GM12878 (cell line): ENCODE results near the gene PRKACG. TPM values are rescaled to one million over a fixed set of nuclear protein-coding genes. Genes with fewer than 3 reads are reported as not detected.

Source experiments
- ATAC-seq: fragments of 200-7000 bp; cut with Tn5 transposase; 3 replicates; pipeline ENCODE4 v1.9.1; 2020; ENCODE audit warnings: mild to moderate bottlenecking, moderate library complexity
- BruUV-seq: library from RNA; stranded (reverse); fragments of 400-500 nt; replicated peaks from 2 replicates; lab custom pipeline; 2021; lab: Mats Ljungman, UMichigan
- CTCF ChIA-PET: fragments of 300-600 bp; sonication (Branson Sonifier 250); formaldehyde crosslinking; extraction: SDS; loops from one replicate; lab custom pipeline; 2021; ENCODE audit warnings: inconsistent platforms; lab: Yijun Ruan, JAX
- POLR2A ChIA-PET: fragments of 350-600 bp; formaldehyde crosslinking; extraction: SDS; loops from one replicate; lab custom pipeline; 2021; ENCODE audit warnings: inconsistent platforms; lab: Charles Lee
- RAD21 ChIA-PET: fragments of 300-600 bp; sonication (Branson Sonifier 250); formaldehyde crosslinking; loops from one replicate; lab custom pipeline; 2023; ENCODE audit warnings: antibody characterized with exemption; ENCODE audit not compliant: unreplicated experiment; lab: Charles Lee
- SMC1A ChIA-PET: fragments of 300-600 bp; sonication (Branson Sonifier 250); formaldehyde crosslinking; loops from one replicate; lab custom pipeline; 2023; ENCODE audit not compliant: unreplicated experiment, uncharacterized antibody; lab: Charles Lee
- DNase-seq: peaks from one replicate; pipeline ENCODE4 v3.0.0-alpha.2; 2011; ENCODE audit warnings: low read depth, low spot score
- FAIRE-seq: peaks from 3 replicates; lab custom pipeline; 2011; peaks lifted over from hg19 to GRCh38; lab: Jason Lieb, UNC
- H2AFZ ChIP-seq: 2 replicates; pipeline ENCODE4 v1.6.0; 2011; ENCODE audit warnings: low read depth, low read length, control low read depth; ENCODE audit not compliant: control insufficient read depth
- H3K27ac ChIP-seq: 2 replicates; pipeline ENCODE4 v1.5.1; 2011; ENCODE audit warnings: control low read depth; ENCODE audit not compliant: control insufficient read depth, insufficient read depth
- H3K27me3 ChIP-seq, 2 experiments: replicated peaks in 1 of 2; 2 replicates each; pipeline versions ENCODE4 v1.6.0 to v1.6.1; 2011; ENCODE audit warnings: low read length in 1 of 2; ENCODE audit not compliant: control insufficient read depth in 2 of 2, insufficient read depth in 2 of 2
- H3K36me3 ChIP-seq, 2 experiments: 2 replicates each; pipeline ENCODE4 v1.5.1; 2011; ENCODE audit warnings: low read length in 1 of 2; ENCODE audit not compliant: control insufficient read depth in 2 of 2, insufficient read depth in 2 of 2
- H3K4me1 ChIP-seq: 2 replicates; pipeline ENCODE4 v1.6.1; 2011; ENCODE audit warnings: mild to moderate bottlenecking, low read length, moderate library complexity, mixed read lengths; ENCODE audit not compliant: control insufficient read depth, insufficient read depth
- H3K4me2 ChIP-seq: 2 replicates; pipeline ENCODE4 v1.6.0; 2011; ENCODE audit warnings: control low read depth; ENCODE audit not compliant: control insufficient read depth, insufficient read depth
- H3K4me3 ChIP-seq: fragments of 200-600 bp; sonication (generic); 2 replicates; pipeline ENCODE4 v1.5.1; 2016
- H3K79me2 ChIP-seq: 2 replicates; pipeline ENCODE4 v1.6.0; 2011; ENCODE audit warnings: low read length; ENCODE audit not compliant: control insufficient read depth, insufficient read depth
- H3K9ac ChIP-seq: 2 replicates; pipeline ENCODE4 v1.8.0; 2011; ENCODE audit warnings: low read length, control low read depth, mixed read lengths; ENCODE audit not compliant: control insufficient read depth, insufficient read depth
- H3K9me3 ChIP-seq: replicated peaks from 3 replicates; pipeline ENCODE4 v1.5.1; 2011; ENCODE audit warnings: mild to moderate bottlenecking, low read length; ENCODE audit not compliant: control insufficient read depth, insufficient read depth
- H4K20me1 ChIP-seq: 2 replicates; pipeline ENCODE4 v1.6.0; 2011; ENCODE audit not compliant: control insufficient read depth, insufficient read depth
- ATF7 ChIP-seq: fragments of 450-650 bp; IDR thresholded peaks from 2 replicates; pipeline ENCODE4 v1.6.1; 2016; ENCODE audit warnings: low read depth, mild to moderate bottlenecking
- CEBPB ChIP-seq, 2 experiments: fragments of 150-350 bp in 1 of 2; IDR thresholded peaks; 2 replicates each; pipeline ENCODE4 v1.6.1; 2012 to 2014; ENCODE audit warnings: low read depth in 2 of 2, low read length in 2 of 2, borderline replicate concordance in 1 of 2, inconsistent platforms in 1 of 2
- CREB1 ChIP-seq: IDR thresholded peaks from 2 replicates; pipeline ENCODE4 v1.6.1; 2012; ENCODE audit warnings: low read depth, mild to moderate bottlenecking, inconsistent platforms
- ETV6 ChIP-seq, 2 experiments: fragments of 450-650 bp in 1 of 2; IDR thresholded peaks in 1 of 2; conservative IDR thresholded peaks in 1 of 2; 2 replicates each; pipeline ENCODE4 v1.6.1; 2014; ENCODE audit warnings: antibody characterized with exemption in 1 of 2, borderline replicate concordance in 1 of 2, low read depth in 1 of 2, mild to moderate bottlenecking in 1 of 2, moderate library complexity in 1 of 2
- EZH2 ChIP-seq: IDR thresholded peaks from 2 replicates; pipeline ENCODE4 v1.6.1; 2012; ENCODE audit warnings: low read depth, mild to moderate bottlenecking, control low read depth, inconsistent platforms, low read length, borderline replicate concordance; ENCODE audit not compliant: control insufficient read depth
- MYC ChIP-seq: IDR thresholded peaks from 2 replicates; pipeline ENCODE4 v1.6.1; 2011; ENCODE audit warnings: mild to moderate bottlenecking, low read length, moderate library complexity, inconsistent platforms; ENCODE audit not compliant: insufficient read depth, insufficient replicate concordance, insufficient read length, severe bottlenecking
- NR2C1 ChIP-seq: fragments of 450-650 bp; IDR thresholded peaks from 2 replicates; pipeline ENCODE4 v1.6.1; 2017; ENCODE audit warnings: antibody characterized with exemption, mild to moderate bottlenecking, moderate library complexity
- NR2C2 ChIP-seq: IDR thresholded peaks from 2 replicates; pipeline ENCODE4 v1.6.1; 2011; ENCODE audit warnings: borderline replicate concordance, low read depth; ENCODE audit not compliant: control insufficient read depth, insufficient read length
- PAX8 ChIP-seq: fragments of 450-650 bp; IDR thresholded peaks from 2 replicates; pipeline ENCODE4 v1.6.1; 2017; ENCODE audit warnings: mild to moderate bottlenecking, moderate library complexity
- RBBP5 ChIP-seq: fragments of 200-600 bp; sonication (generic); conservative IDR thresholded peaks from 2 replicates; pipeline ENCODE4 v1.6.1; 2016
- RELA ChIP-seq: fragments of 450-650 bp; IDR thresholded peaks from 2 replicates; pipeline ENCODE4 v1.8.0; 2014; ENCODE audit warnings: borderline replicate concordance; ENCODE audit not compliant: partially characterized antibody
- SIN3A ChIP-seq: IDR thresholded peaks from 2 replicates; pipeline ENCODE4 v1.6.1; 2012; ENCODE audit warnings: low read depth, low read length, improper control_type of control experiment
- SP1 ChIP-seq: IDR thresholded peaks from one replicate; pipeline ENCODE4 v1.6.1; 2011; ENCODE audit warnings: low read depth, low read length
- STAT1 ChIP-seq: fragments of 450-650 bp; conservative IDR thresholded peaks from 2 replicates; pipeline ENCODE4 v1.6.1; 2014; ENCODE audit warnings: antibody characterized with exemption, mild to moderate bottlenecking
- TAF1 ChIP-seq: IDR thresholded peaks from 2 replicates; pipeline ENCODE4 v1.6.1; 2011; ENCODE audit warnings: mild to moderate bottlenecking, low read depth, low read length, borderline replicate concordance
- YY1 ChIP-seq: IDR thresholded peaks from 2 replicates; pipeline ENCODE4 v1.6.1; 2011; ENCODE audit warnings: low read depth, mild to moderate bottlenecking, low read length
- WGBS: methylation state at CpG from one replicate; pipeline ENCODE4 v1.1.6; 2016; ENCODE audit warnings: low lambda C conversion rate; ENCODE audit not compliant: insufficient replicate concordance, insufficient coverage; ENCODE audit errors: missing lambda C conversion rate; 5-methylcytosine and 5-hydroxymethylcytosine counted together
- in situ Hi-C: fragments of 300-500 bp; cut with MboI; formaldehyde crosslinking; loops from 9 replicates; pipeline ENCODE4 v1.14.3; 2018; ENCODE audit warnings: mixed read lengths
- intact Hi-C: fragments of 100-400 bp; cut with micrococcal nuclease; formaldehyde crosslinking; loops from one replicate; pipeline ENCODE4 v1.14.2; 2022; ENCODE audit not compliant: unreplicated experiment
- polyA plus RNA-seq, 11 experiments: library from polyadenylated mRNA; depleted of rRNA in 4 of 11; unstranded in 6 of 11; stranded (reverse) in 5 of 11; fragments of >200 nt; fragmentation: Nextera tagmentation in 4 of 11; fragmentation: Illumina TruSeq in 1 of 11; extraction: Ambion mirVana in 4 of 11; extraction: Trizol in 1 of 11; gene quantifications; 1 replicate in 1 of 11; 2 replicates in 10 of 11; pipeline versions ENCODE4 v1.2.1 to v1.2.3, GENCODE V29; 2011 to 2016; ENCODE audit warnings: inconsistent platforms in 2 of 11, missing spikeins in 2 of 11, low read depth in 1 of 11
- total RNA-seq, 4 experiments: library from RNA; depleted of rRNA in 3 of 4; stranded (reverse); fragments of >200 nt in 3 of 4; fragmentation: Illumina TruSeq in 1 of 4; extraction: Trizol in 1 of 4; gene quantifications; 2 replicates each; pipeline versions ENCODE4 v1.2.1 to v1.2.3, GENCODE V29; 2013 to 2021
- TF ChIP-seq, protein P1 (sequence below): fragments of 450-650 bp; conservative IDR thresholded peaks from 2 replicates; pipeline ENCODE4 v1.6.1; 2017; ENCODE audit warnings: mild to moderate bottlenecking, moderate library complexity
- TF ChIP-seq, protein P2 (sequence below): IDR thresholded peaks from 2 replicates; pipeline ENCODE4 v1.6.1; 2011; ENCODE audit warnings: borderline replicate concordance, low read depth, mild to moderate bottlenecking, moderate library complexity, low read length; ENCODE audit not compliant: insufficient read depth, poor library complexity, severe bottlenecking

PRKACG gene
- total and polyA plus RNA-seq, 10 of the 15 experiments (the other 5 are each of a cell fraction or from before 2014, with no cell fraction given): not detected

DNA sequence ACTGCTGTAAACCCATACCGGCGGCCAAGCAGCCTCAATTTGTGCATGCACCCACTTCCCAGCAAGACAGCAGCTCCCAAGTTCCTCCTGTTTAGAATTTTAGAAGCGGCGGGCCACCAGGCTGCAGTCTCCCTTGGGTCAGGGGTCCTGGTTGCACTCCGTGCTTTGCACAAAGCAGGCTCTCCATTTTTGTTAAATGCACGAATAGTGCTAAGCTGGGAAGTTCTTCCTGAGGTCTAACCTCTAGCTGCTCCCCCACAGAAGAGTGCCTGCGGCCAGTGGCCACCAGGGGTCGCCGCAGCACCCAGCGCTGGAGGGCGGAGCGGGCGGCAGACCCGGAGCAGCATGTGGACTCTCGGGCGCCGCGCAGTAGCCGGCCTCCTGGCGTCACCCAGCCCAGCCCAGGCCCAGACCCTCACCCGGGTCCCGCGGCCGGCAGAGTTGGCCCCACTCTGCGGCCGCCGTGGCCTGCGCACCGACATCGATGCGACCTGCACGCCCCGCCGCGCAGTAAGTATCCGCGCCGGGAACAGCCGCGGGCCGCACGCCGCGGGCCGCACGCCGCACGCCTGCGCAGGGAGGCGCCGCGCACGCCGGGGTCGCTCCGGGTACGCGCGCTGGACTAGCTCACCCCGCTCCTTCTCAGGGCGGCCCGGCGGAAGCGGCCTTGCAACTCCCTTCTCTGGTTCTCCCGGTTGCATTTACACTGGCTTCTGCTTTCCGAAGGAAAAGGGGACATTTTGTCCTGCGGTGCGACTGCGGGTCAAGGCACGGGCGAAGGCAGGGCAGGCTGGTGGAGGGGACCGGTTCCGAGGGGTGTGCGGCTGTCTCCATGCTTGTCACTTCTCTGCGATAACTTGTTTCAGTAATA is 21.8 kb upstream of the PRKACG start, which contains the start of gene FXN:
TSS of gene FXN (plus strand) at position 315 of the 871 bp plus-strand sequence. CDS start at position 346, 31 bp downstream.
- Histone ChIP-seq H3K4me1 (peaks cover 6% of the 10 kb centered on the region), H3K36me3 (no peaks in the 10 kb centered on the region), H3K27ac (peak within 1 kb of the TSS; percentile 72), H3K79me2 (peaks cover 17% of the 10 kb centered on the region), H3K4me3 (peak within 1 kb of the TSS; percentile 96), H3K9ac (peak within 1 kb of the TSS; percentile 80), H2AFZ (peak within 1 kb of the TSS; percentile 98), H3K27me3 (no peaks in the 10 kb centered on the region), H4K20me1 (no peaks in the 10 kb centered on the region), H3K9me3 (no peaks in the 10 kb centered on the region; the same call in 2 of the 3 replicates), H3K4me2 (peak within 1 kb of the TSS; percentile 88)
- intact Hi-C loops: loop anchor here (1.0 kb wide), 1 partner anchor 158 kb away; no protein-coding TSS in a partner anchor
- POLR2A ChIA-PET: no interaction called here
- BruUV-seq: no TSS peak
- peak; percentile 66 for FAIRE-seq
- peak; percentile 98 for ATAC-seq
- in situ Hi-C loops: no loop called here
- RAD21 ChIA-PET: interaction anchor here (0.8 to 2.0 kb wide), 3 partner anchors 86 to 160 kb away, joined by 3 to 19 read pairs (median 3); no protein-coding TSS in a partner anchor
- peak; percentile 38 for DNase-seq
- SMC1A ChIA-PET: interaction anchor here (0.5 to 1.9 kb wide), 9 partner anchors 10 to 363 kb away, joined by 3 to 10 read pairs (median 5); no protein-coding TSS in a partner anchor
- 1% methylated on average over 73 of the region's 75 CpGs for WGBS
- CTCF ChIA-PET: interaction anchor here (0.6 to 5.1 kb wide), 24 partner anchors 8 to 528 kb away, joined by 3 to 58 read pairs (median 4); no protein-coding TSS in a partner anchor
- TF ChIP-seq MYC (peak; percentile 79), SIN3A (0 out of 2 replicates have a peak, but pooled peaks have one; percentile 19), ATF7 (no peak), ETV6 (conservative IDR thresholded peaks at IDR 0.05 in 1 of 2, IDR thresholded peaks at IDR 0.05 in 1 of 2; ENCODE audit: borderline replicate concordance in 1 of 2, low read depth in 1 of 2) (no peak), NR2C2 (no peak), SP1 (peak; percentile 27), YY1 (peak; percentile 82; the same call in 1 of the 2 replicates), PAX8 (no peak), RBBP5 (no peak), STAT1 (peak; percentile 23; the same call in 1 of the 2 replicates), CEBPB (IDR thresholded peaks at IDR 0.05; ENCODE audit: borderline replicate concordance in 1 of 2, low read depth in 2 of 2, low read length in 2 of 2) (no peak), RELA (peak; percentile 86), NR2C1 (peak; percentile 52), TAF1 (no peak; the same call in 1 of the 2 replicates), EZH2 (no peak), CREB1 (no peak)
- TF ChIP-seq, protein P1, sequence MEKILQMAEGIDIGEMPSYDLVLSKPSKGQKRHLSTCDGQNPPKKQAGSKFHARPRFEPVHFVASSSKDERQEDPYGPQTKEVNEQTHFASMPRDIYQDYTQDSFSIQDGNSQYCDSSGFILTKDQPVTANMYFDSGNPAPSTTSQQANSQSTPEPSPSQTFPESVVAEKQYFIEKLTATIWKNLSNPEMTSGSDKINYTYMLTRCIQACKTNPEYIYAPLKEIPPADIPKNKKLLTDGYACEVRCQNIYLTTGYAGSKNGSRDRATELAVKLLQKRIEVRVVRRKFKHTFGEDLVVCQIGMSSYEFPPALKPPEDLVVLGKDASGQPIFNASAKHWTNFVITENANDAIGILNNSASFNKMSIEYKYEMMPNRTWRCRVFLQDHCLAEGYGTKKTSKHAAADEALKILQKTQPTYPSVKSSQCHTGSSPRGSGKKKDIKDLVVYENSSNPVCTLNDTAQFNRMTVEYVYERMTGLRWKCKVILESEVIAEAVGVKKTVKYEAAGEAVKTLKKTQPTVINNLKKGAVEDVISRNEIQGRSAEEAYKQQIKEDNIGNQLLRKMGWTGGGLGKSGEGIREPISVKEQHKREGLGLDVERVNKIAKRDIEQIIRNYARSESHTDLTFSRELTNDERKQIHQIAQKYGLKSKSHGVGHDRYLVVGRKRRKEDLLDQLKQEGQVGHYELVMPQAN: peak; percentile 91
- TF ChIP-seq, protein P2, sequence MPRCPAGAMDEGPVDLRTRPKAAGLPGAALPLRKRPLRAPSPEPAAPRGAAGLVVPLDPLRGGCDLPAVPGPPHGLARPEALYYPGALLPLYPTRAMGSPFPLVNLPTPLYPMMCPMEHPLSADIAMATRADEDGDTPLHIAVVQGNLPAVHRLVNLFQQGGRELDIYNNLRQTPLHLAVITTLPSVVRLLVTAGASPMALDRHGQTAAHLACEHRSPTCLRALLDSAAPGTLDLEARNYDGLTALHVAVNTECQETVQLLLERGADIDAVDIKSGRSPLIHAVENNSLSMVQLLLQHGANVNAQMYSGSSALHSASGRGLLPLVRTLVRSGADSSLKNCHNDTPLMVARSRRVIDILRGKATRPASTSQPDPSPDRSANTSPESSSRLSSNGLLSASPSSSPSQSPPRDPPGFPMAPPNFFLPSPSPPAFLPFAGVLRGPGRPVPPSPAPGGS: peak; percentile 24
